A549 (cell line): Measurements from ENCODE around the gene MUC4. TPM values are rescaled to one million over a fixed set of nuclear protein-coding genes. Genes with fewer than 3 reads are reported as not detected.

Source experiments
- ATAC-seq, 2 experiments: fragments of 200-7000 bp in 1 of 2; fragments of >200 bp in 1 of 2; cut with Nextera tagmentation in 1 of 2; cut with Tn5 transposase in 1 of 2; 3 replicates each; pipeline versions ENCODE4 v1.8.0 to v1.9.1; 2018 to 2020; ENCODE audit warnings: mild to moderate bottlenecking in 1 of 2, moderate library complexity in 1 of 2
- CTCF ChIA-PET: fragments of 300-600 bp; sonication (Branson Sonifier 250); formaldehyde crosslinking; extraction: SDS; loops from one replicate; lab custom pipeline; 2021; ENCODE audit warnings: antibody characterized with exemption, inconsistent platforms; lab: Yijun Ruan, JAX
- POLR2A ChIA-PET: fragments of 350-600 bp; formaldehyde crosslinking; extraction: SDS; loops from one replicate; lab custom pipeline; 2021; ENCODE audit warnings: antibody characterized with exemption, inconsistent platforms; lab: Yijun Ruan, JAX
- DNase-seq, 2 experiments: peaks; one replicate each; pipeline versions ENCODE4 v3.0.0 to v3.0.0-alpha.2; 2011 to 2016; ENCODE audit warnings: low read depth in 1 of 2, low spot score in 1 of 2
- FAIRE-seq: peaks from 2 replicates; lab custom pipeline; 2011; peaks lifted over from hg19 to GRCh38; lab: Jason Lieb, UNC
- H3K27ac ChIP-seq, 2 experiments: fragments of >200 bp; sonication (Bioruptor Twin); formaldehyde crosslinking; 3 replicates each; pipeline ENCODE4 v1.5.1; 2016 to 2017
- H3K4me1 ChIP-seq: fragments of >200 bp; sonication (Bioruptor Twin); formaldehyde crosslinking; 3 replicates; pipeline ENCODE4 v1.6.1; 2016
- H3K4me2 ChIP-seq: fragments of >200 bp; sonication (Bioruptor Twin); formaldehyde crosslinking; 3 replicates; pipeline ENCODE4 v1.6.1; 2016
- H3K4me3 ChIP-seq: fragments of >200 bp; sonication (Bioruptor Twin); formaldehyde crosslinking; 3 replicates; pipeline ENCODE4 v1.5.1; 2016
- H3K9me3 ChIP-seq: fragments of >200 bp; sonication (Bioruptor Twin); formaldehyde crosslinking; 3 replicates; pipeline ENCODE4 v1.6.1; 2016
- ATOH8 ChIP-seq: fragments of 250-450 bp; sonication (Bioruptor Pico); IDR thresholded peaks from 2 replicates; pipeline ENCODE4 v1.5.0; 2020; ENCODE audit warnings: low read depth, mild to moderate bottlenecking, moderate library complexity
- BCL3 ChIP-seq: fragments of >200 bp; sonication (Bioruptor Twin); formaldehyde crosslinking; IDR thresholded peaks from 3 replicates; pipeline ENCODE4 v1.6.1; 2016
- BHLHE40 ChIP-seq: IDR thresholded peaks from 2 replicates; pipeline ENCODE4 v1.6.1; 2012; ENCODE audit warnings: low read depth, low read length, inconsistent platforms
- CEBPB ChIP-seq, 2 experiments: fragments of >200 bp in 1 of 2; sonication (Bioruptor Twin) in 1 of 2; formaldehyde crosslinking in 1 of 2; IDR thresholded peaks; 2 replicates each; pipeline ENCODE4 v1.6.1; 2012 to 2016
- CHD2 ChIP-seq: fragments of 150-350 bp; IDR thresholded peaks from 2 replicates; pipeline ENCODE4 v1.6.1; 2014; ENCODE audit warnings: low read length; ENCODE audit not compliant: partially characterized antibody
- E2F6 ChIP-seq: IDR thresholded peaks from 2 replicates; pipeline ENCODE4 v1.6.1; 2012; ENCODE audit warnings: low read depth, borderline replicate concordance
- EP300 ChIP-seq, 2 experiments: fragments of >200 bp; sonication (Bioruptor Twin); formaldehyde crosslinking; IDR thresholded peaks; 2 replicates in 1 of 2; 3 replicates in 1 of 2; pipeline ENCODE4 v1.6.1; 2016 to 2017
- FOSB ChIP-seq: fragments of 250-450 bp; sonication (Bioruptor Pico); IDR thresholded peaks from 2 replicates; pipeline ENCODE4 v1.5.0; 2020; ENCODE audit warnings: mild to moderate bottlenecking, moderate library complexity
- FOXS1 ChIP-seq: fragments of 250-450 bp; sonication (Bioruptor Pico); IDR thresholded peaks from 2 replicates; pipeline ENCODE4 v1.5.0; 2020; ENCODE audit warnings: mild to moderate bottlenecking, moderate library complexity
- GATA3 ChIP-seq: IDR thresholded peaks from 2 replicates; pipeline ENCODE4 v1.6.1; 2012; ENCODE audit warnings: borderline replicate concordance
- HMGXB4 ChIP-seq: fragments of 250-450 bp; sonication (Bioruptor Pico); IDR thresholded peaks from 2 replicates; pipeline ENCODE4 v1.5.0; 2021; ENCODE audit warnings: mild to moderate bottlenecking, moderate library complexity, borderline replicate concordance
- HOXA7 ChIP-seq: fragments of 250-450 bp; sonication (Bioruptor Pico); IDR thresholded peaks from 2 replicates; pipeline ENCODE4 v1.5.0; 2020; ENCODE audit warnings: mild to moderate bottlenecking, moderate library complexity
- HOXB5 ChIP-seq: fragments of 250-450 bp; sonication (Bioruptor Pico); IDR thresholded peaks from 2 replicates; pipeline ENCODE4 v1.5.0; 2020; ENCODE audit warnings: mild to moderate bottlenecking, moderate library complexity
- JUN ChIP-seq, 2 experiments: fragments of >200 bp; sonication (Bioruptor Twin); formaldehyde crosslinking; IDR thresholded peaks; 2 replicates in 1 of 2; 3 replicates in 1 of 2; pipeline ENCODE4 v1.6.1; 2016 to 2017
- JUNB ChIP-seq: fragments of >200 bp; sonication (Bioruptor Twin); formaldehyde crosslinking; IDR thresholded peaks from 2 replicates; pipeline ENCODE4 v1.6.1; 2016
- KDM5A ChIP-seq: fragments of 200-600 bp; sonication (generic); IDR thresholded peaks from 2 replicates; pipeline ENCODE4 v1.6.1; 2016; ENCODE audit warnings: antibody characterized with exemption, mild to moderate bottlenecking
- MAX ChIP-seq: IDR thresholded peaks from 2 replicates; pipeline ENCODE4 v1.6.1; 2012
- MYC ChIP-seq: IDR thresholded peaks from 2 replicates; pipeline ENCODE4 v1.6.1; 2012; ENCODE audit warnings: mild to moderate bottlenecking, inconsistent platforms, low read length, improper control_type of control experiment, borderline replicate concordance
- NFE2L2 ChIP-seq: fragments of 150-350 bp; conservative IDR thresholded peaks from 2 replicates; pipeline ENCODE4 v1.6.1; 2014; ENCODE audit warnings: low read length
- NPAS2 ChIP-seq: fragments of 250-450 bp; sonication (Bioruptor Pico); IDR thresholded peaks from 2 replicates; pipeline ENCODE4 v1.8.0; 2022; ENCODE audit warnings: mild to moderate bottlenecking, moderate library complexity, borderline replicate concordance
- NR3C1 ChIP-seq: fragments of >200 bp; sonication (Bioruptor Twin); formaldehyde crosslinking; IDR thresholded peaks from 3 replicates; pipeline ENCODE4 v1.6.1; 2017
- USF2 ChIP-seq: fragments of 450-650 bp; IDR thresholded peaks from 2 replicates; pipeline ENCODE4 v1.6.1; 2014; ENCODE audit warnings: antibody characterized with exemption
- ZSCAN20 ChIP-seq: fragments of 250-450 bp; sonication (Bioruptor Pico); IDR thresholded peaks from 2 replicates; pipeline ENCODE4 v1.8.0; 2022; ENCODE audit warnings: mild to moderate bottlenecking, moderate library complexity
- WGBS: methylation state at CpG from one replicate; pipeline ENCODE4 v1.1.6; 2017; ENCODE audit errors: missing lambda C conversion rate; 5-methylcytosine and 5-hydroxymethylcytosine counted together
- polyA plus RNA-seq, 4 experiments: library from polyadenylated mRNA; depleted of rRNA in 3 of 4; stranded (reverse); fragments of >200 nt; fragmentation: RNase III in 1 of 4; extraction: RNeasy Plus Mini Kit Qiagen cat#74134 plus additional on column Dnase treatment in 1 of 4; gene quantifications; 2 replicates in 3 of 4; 3 replicates in 1 of 4; pipeline ENCODE4 v1.2.3, GENCODE V29; 2011 to 2017
- TF ChIP-seq, protein P1 (sequence below): IDR thresholded peaks from 2 replicates; pipeline ENCODE4 v1.6.1; 2012

The MUC4 gene
- polyA plus RNA-seq, 2 of the 4 experiments (the other 2 are of a cell fraction) = 0.04 TPM; not detected in 1

GRCh38 chr3:195801251-195802183 lies 10.2 kb downstream of the MUC4 start:
- FAIRE-seq = no peak
- WGBS = 75% methylated on average over 35 of the region's 35 CpGs
- TF ChIP-seq CEBPB (IDR thresholded peaks at IDR 0.05) = no peak
- no peak for TF ChIP-seq NPAS2 (CRISPR knock-in tag)
- no peak for TF ChIP-seq ZSCAN20 (CRISPR knock-in tag)
- no peak for TF ChIP-seq NR3C1
- no peak for TF ChIP-seq FOSB (CRISPR knock-in tag)
- TF ChIP-seq KDM5A = no peak
- TF ChIP-seq HOXB5 = no peak
- no peak for TF ChIP-seq JUNB
- no peak for TF ChIP-seq HMGXB4 (CRISPR knock-in tag)
- no peak for TF ChIP-seq ATOH8 (CRISPR knock-in tag)
- TF ChIP-seq CHD2 = no peak
- no peak for TF ChIP-seq MAX
- TF ChIP-seq JUN (IDR thresholded peaks at IDR 0.05) = no peak
- TF ChIP-seq EP300 (IDR thresholded peaks at IDR 0.05) = no peak
- no peak for TF ChIP-seq BCL3
- TF ChIP-seq, all 56 proteins: peak for 0
- POLR2A ChIA-PET = no interaction called here
- H3K27ac ChIP-seq = no peak overlapping the region
- CTCF ChIA-PET = interaction anchor here (1.1 kb wide), 1 partner anchor 46 kb away, joined by 3 read pairs; no protein-coding TSS in a partner anchor
- no peaks in the 10 kb centered on the region for H3K4me1 ChIP-seq
- H3K4me3 ChIP-seq = no peak overlapping the region
- ATAC-seq (no peak), DNase-seq (no peak)
- H3K9me3 ChIP-seq = no peaks in the 10 kb centered on the region
- H3K4me2 ChIP-seq = no peak overlapping the region

DNA sequence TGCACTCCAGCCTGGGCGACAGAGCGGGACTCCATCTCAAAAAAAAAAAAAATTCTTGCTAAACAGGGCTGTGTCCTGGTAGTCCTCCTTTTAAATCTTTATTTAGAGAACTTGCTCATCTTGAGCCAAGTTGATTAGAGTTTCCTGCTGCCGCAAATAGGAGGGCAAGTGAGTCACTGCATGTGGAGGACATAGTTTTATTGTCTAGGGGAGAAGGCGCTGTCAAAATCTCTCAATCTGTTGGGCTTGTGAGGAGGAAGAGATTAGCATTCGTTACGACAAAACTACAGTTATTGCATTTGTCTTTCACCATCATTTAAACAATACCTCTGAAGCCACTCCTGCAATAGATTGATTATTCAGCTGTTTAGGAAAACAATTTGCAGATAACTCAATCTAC lies 11.5 kb downstream of the MUC4 start:
- TF ChIP-seq FOXS1 (no peak), USF2 (no peak), CHD2 (no peak), GATA3 (no peak), FOSB (CRISPR knock-in tag) (no peak), HOXA7 (CRISPR knock-in tag) (no peak), BHLHE40 (no peak), E2F6 (no peak), MAX (no peak), NFE2L2 (no peak), MYC (no peak)
- TF ChIP-seq, protein P1, sequence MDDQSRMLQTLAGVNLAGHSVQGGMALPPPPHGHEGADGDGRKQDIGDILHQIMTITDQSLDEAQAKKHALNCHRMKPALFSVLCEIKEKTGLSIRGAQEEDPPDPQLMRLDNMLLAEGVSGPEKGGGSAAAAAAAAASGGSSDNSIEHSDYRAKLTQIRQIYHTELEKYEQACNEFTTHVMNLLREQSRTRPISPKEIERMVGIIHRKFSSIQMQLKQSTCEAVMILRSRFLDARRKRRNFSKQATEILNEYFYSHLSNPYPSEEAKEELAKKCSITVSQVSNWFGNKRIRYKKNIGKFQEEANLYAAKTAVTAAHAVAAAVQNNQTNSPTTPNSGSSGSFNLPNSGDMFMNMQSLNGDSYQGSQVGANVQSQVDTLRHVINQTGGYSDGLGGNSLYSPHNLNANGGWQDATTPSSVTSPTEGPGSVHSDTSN = no peak
- TF ChIP-seq, all 56 proteins: peak for 0
- no peak for DNase-seq
- POLR2A ChIA-PET = no interaction called here

More for the DNA sequence above, 11.5 kb downstream of the MUC4 start:
- no peak for ATAC-seq
- Histone ChIP-seq H3K4me1 (no peaks in the 10 kb centered on the region), H3K27ac (no peak overlapping the region), H3K4me2 (no peak overlapping the region), H3K4me3 (no peak overlapping the region), H3K9me3 (no peaks in the 10 kb centered on the region)
- no peak for FAIRE-seq
- CTCF ChIA-PET = interaction anchor here (0.8 kb wide), 1 partner anchor 28 kb away, joined by 5 read pairs; no protein-coding TSS in a partner anchor
- 93% methylated on average over 6 of the region's 6 CpGs for WGBS
